ENCODE data around the gene SMC3.
"Not testable (repeated sequence)": the region's sequence is repeated elsewhere in the genome, so short reads cannot be mapped to it uniquely, and the experiment has no call there.

SMC3 gene

DNA sequence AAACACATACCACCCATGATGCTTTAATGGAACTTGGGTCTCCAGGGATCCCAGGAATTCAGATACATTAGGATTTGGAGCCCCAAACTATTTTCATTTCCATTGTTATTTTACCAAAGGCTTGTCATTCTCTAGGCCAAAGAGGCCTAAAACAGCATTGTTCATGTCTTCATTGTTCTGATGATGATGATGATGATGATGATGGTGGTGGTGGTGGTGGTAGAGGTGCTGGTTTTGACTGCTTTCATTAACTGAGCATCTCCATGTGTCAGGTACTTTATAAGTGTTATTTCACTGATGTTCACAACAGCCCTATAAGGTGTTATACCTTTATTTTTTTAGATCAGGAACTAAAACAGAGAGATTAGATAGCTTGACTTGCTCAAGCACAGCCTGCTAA is 64.4 kb downstream of the SMC3 start:
- Histone ChIP-seq H3K27ac (ENCODE audit: low read depth, low read length) (no peak overlapping the region), H3K4me1 (ENCODE audit: control insufficient read depth in 5 of 5, insufficient read depth in 5 of 5, low read length in 5 of 5) (peaks cover 0 to 5% (median 2%) of the 10 kb centered on the region in 5 donors), H3K27me3 (ENCODE audit: control insufficient read depth in 5 of 5, insufficient read depth in 4 of 5, low read length in 5 of 5) (peaks cover 0 to 5% (median 2%) of the 10 kb centered on the region in 5 donors), H3K9me3 (ENCODE audit: control insufficient read depth in 5 of 5, low read length in 5 of 5) (peaks cover 0 to 3% (median 0%) of the 10 kb centered on the region in 5 donors), H3K9ac (ENCODE audit: low read length in 5 of 5) (no peak overlapping the region), H3K4me3 (ENCODE audit: low read depth in 1 of 5, low read length in 5 of 5) (no peak overlapping the region), H3K36me3 (ENCODE audit: control insufficient read depth in 5 of 5, insufficient read depth in 5 of 5, low read length in 5 of 5) (no peaks in the 10 kb centered on the region)

DNA sequence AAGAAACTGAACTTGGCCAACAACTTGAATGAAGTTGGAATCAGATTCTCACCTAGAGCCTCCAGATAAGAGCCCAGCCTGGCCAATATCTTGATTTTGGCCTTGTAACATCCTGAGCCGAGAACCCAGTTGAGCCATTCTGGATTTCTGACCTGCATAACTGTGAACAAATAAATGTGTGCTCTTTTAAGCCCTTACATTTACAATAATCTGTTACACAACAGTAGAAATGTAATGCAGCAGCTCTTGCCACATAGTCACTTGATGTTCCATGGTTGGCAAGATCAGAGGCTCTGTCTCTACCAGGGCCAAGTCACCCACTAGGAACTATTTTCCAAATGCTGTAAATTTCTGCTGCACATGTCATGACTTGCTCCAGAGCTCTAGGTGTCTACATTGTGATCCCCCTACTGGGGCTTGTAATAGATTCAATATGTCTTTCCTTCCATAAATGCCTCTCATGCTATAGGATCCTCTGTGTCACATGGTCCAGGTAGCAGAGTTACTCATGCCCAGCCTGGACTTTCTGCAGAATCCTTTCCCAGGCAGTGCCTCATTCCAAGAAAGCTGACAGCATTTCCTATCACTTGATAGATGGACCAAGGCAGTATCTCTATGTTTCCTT is 65.2 kb downstream of the SMC3 start:
- Histone ChIP-seq H3K27ac (ENCODE audit: low read depth, low read length) (no peak overlapping the region), H3K4me3 (ENCODE audit: low read depth in 1 of 5, low read length in 5 of 5) (no peak overlapping the region), H3K9me3 (ENCODE audit: control insufficient read depth in 5 of 5, low read length in 5 of 5) (peaks cover 0 to 3% (median 0%) of the 10 kb centered on the region in 5 donors), H3K36me3 (ENCODE audit: control insufficient read depth in 5 of 5, insufficient read depth in 5 of 5, low read length in 5 of 5) (no peaks in the 10 kb centered on the region), H3K9ac (ENCODE audit: low read length in 5 of 5) (no peak overlapping the region), H3K4me1 (ENCODE audit: control insufficient read depth in 5 of 5, insufficient read depth in 5 of 5, low read length in 5 of 5) (peaks cover 0 to 5% (median 2%) of the 10 kb centered on the region in 5 donors), H3K27me3 (ENCODE audit: control insufficient read depth in 5 of 5, insufficient read depth in 4 of 5, low read length in 5 of 5) (peaks cover 0 to 7% (median 2%) of the 10 kb centered on the region in 5 donors)

DNA sequence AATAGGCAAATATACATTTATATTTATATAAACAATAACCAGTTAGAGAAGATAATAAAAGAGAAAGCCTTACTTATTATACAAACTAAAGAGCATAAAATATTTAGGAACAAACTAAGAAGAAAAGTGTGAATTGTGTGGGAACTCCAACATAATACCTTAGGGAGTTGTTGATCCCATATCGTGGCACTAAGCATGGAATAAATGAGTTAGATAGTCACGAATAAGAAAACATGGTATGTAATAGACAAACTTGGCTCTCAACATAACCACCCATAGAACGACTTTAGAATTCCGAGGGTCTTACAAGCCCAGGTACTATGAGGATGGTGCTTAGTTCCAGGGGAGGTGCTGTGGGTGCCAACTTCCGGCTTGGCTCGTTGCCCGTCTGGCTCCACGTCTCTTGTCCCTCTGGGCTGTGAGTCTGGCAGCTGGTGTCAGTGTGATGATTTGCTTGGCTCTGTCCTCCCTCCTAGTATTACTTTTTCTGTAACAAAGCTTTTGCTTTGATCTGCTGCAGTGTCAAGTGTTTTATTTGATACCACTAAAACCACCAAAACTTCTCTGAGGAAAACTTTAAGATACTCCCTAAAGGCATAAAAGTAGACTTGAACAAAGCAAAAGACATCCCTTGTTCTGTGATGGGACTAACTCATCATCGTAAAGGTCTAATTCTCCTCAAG is 67.2 kb downstream of the SMC3 start:
- Histone ChIP-seq H3K27ac (ENCODE audit: low read depth, low read length) (no peak overlapping the region), H3K27me3 (ENCODE audit: control insufficient read depth in 5 of 5, insufficient read depth in 4 of 5, low read length in 5 of 5) (peaks cover 0 to 8% (median 2%) of the 10 kb centered on the region in 5 donors)

GRCh38 chr10:110636572-110636931 is 69.1 kb downstream of the SMC3 start:
- H3K9ac ChIP-seq (ENCODE audit: low read length in 5 of 5) = no peak overlapping the region
- no peaks in the 10 kb centered on the region for H3K9me3 ChIP-seq (ENCODE audit: control insufficient read depth in 5 of 5, low read length in 5 of 5)
- H3K4me1 ChIP-seq (ENCODE audit: control insufficient read depth in 5 of 5, insufficient read depth in 5 of 5, low read length in 5 of 5) = peaks cover 0 to 5% (median 2%) of the 10 kb centered on the region in 5 donors
- no peak overlapping the region for H3K27ac ChIP-seq (ENCODE audit: low read depth, low read length)
- H3K36me3 ChIP-seq (ENCODE audit: control insufficient read depth in 5 of 5, insufficient read depth in 5 of 5, low read length in 5 of 5) = no peaks in the 10 kb centered on the region
- H3K4me3 ChIP-seq (ENCODE audit: low read depth in 1 of 5, low read length in 5 of 5) = no peak overlapping the region
- peaks cover 3 to 14% (median 6%) of the 10 kb centered on the region in 5 donors for H3K27me3 ChIP-seq (ENCODE audit: control insufficient read depth in 5 of 5, insufficient read depth in 4 of 5, low read length in 5 of 5)

More for the DNA sequence above, 67.2 kb downstream of the SMC3 start:
- peaks cover 0 to 5% (median 2%) of the 10 kb centered on the region in 5 donors for H3K4me1 ChIP-seq (ENCODE audit: control insufficient read depth in 5 of 5, insufficient read depth in 5 of 5, low read length in 5 of 5)
- no peaks in the 10 kb centered on the region for H3K9me3 ChIP-seq (ENCODE audit: control insufficient read depth in 5 of 5, low read length in 5 of 5)
- H3K4me3 ChIP-seq (ENCODE audit: low read depth in 1 of 5, low read length in 5 of 5) = no peak overlapping the region
- no peaks in the 10 kb centered on the region for H3K36me3 ChIP-seq (ENCODE audit: control insufficient read depth in 5 of 5, insufficient read depth in 5 of 5, low read length in 5 of 5)
- no peak overlapping the region for H3K9ac ChIP-seq (ENCODE audit: low read length in 5 of 5)

DNA sequence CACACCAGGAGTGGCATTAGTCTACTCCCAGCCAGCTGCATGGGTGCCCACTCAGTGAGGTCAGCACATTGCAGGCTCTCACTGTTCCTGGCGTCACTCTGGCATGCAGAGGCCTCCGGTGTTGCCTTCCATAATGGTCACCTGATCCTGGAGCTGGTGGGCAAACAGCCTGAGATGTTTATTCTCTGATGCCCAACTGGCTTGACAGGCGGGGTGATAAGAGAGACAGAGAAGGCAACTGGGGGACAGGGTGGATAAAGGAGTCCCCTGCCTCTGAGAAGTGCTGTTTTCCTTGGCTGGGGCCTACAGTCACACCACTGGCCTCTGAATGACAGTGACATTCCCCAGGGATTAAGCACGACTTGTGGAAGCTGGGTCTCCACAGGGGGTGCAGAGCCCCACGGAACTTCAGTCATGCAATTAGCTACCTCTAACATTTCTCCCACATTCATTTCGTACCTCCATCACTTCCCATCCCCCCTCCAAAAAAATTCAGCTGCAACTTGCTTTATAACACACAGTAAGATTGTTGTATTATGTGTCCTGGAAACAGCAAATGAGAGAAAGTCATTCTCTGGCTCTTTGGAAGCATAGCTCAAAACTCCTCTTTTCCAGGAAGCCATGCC is 69.5 kb downstream of the SMC3 start:
- Histone ChIP-seq H3K27me3 (ENCODE audit: control insufficient read depth in 5 of 5, insufficient read depth in 4 of 5, low read length in 5 of 5) (peaks cover 3 to 18% (median 8%) of the 10 kb centered on the region in 5 donors), H3K9ac (ENCODE audit: low read length in 5 of 5) (no peak overlapping the region), H3K4me3 (ENCODE audit: low read depth in 1 of 5, low read length in 5 of 5) (no peak overlapping the region), H3K9me3 (ENCODE audit: control insufficient read depth in 5 of 5, low read length in 5 of 5) (no peaks in the 10 kb centered on the region), H3K4me1 (ENCODE audit: control insufficient read depth in 5 of 5, insufficient read depth in 5 of 5, low read length in 5 of 5) (peaks cover 0 to 5% (median 2%) of the 10 kb centered on the region in 5 donors), H3K27ac (ENCODE audit: low read depth, low read length) (no peak overlapping the region), H3K36me3 (ENCODE audit: control insufficient read depth in 5 of 5, insufficient read depth in 5 of 5, low read length in 5 of 5) (no peaks in the 10 kb centered on the region)

GRCh38 chr10:110637558-110638053 is 70.1 kb downstream of the SMC3 start:
- no peaks in the 10 kb centered on the region for H3K36me3 ChIP-seq (ENCODE audit: control insufficient read depth in 5 of 5, insufficient read depth in 5 of 5, low read length in 5 of 5)
- peaks cover 0 to 5% (median 2%) of the 10 kb centered on the region in 5 donors for H3K4me1 ChIP-seq (ENCODE audit: control insufficient read depth in 5 of 5, insufficient read depth in 5 of 5, low read length in 5 of 5)
- no peaks in the 10 kb centered on the region for H3K9me3 ChIP-seq (ENCODE audit: control insufficient read depth in 5 of 5, low read length in 5 of 5)
- no peak overlapping the region for H3K27ac ChIP-seq (ENCODE audit: low read depth, low read length)
- H3K4me3 ChIP-seq (ENCODE audit: low read depth in 1 of 5, low read length in 5 of 5) = no peak overlapping the region
- H3K27me3 ChIP-seq (ENCODE audit: control insufficient read depth in 5 of 5, insufficient read depth in 4 of 5, low read length in 5 of 5) = peaks cover 3 to 23% (median 13%) of the 10 kb centered on the region in 5 donors
- H3K9ac ChIP-seq (ENCODE audit: low read length in 5 of 5) = no peak overlapping the region

DNA sequence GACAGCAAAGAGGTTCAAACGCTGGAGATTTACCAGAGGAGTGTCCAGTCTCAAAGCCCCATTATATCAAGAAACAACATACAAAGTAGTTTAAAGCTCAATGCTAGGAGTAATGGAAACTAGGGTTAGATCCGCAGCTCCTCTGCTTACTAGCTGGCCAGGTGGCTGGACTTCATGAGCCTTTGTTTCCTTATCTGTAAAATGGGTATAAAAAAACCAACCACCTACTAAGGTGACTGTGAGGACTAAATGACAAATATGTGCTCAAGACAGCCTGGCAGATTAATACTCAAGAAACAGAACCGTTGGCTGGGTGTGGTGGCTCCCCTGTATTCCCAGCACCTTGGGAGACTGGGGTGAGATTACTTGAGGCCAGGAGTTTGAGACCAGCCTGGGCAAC is 70.8 kb downstream of the SMC3 start:
- H3K4me1 ChIP-seq (ENCODE audit: control insufficient read depth in 5 of 5, insufficient read depth in 5 of 5, low read length in 5 of 5) = peaks cover 0 to 11% (median 6%) of the 10 kb centered on the region in 5 donors
- H3K4me3 ChIP-seq (ENCODE audit: low read depth in 1 of 5, low read length in 5 of 5) = no peak overlapping the region
- H3K27me3 ChIP-seq (ENCODE audit: control insufficient read depth in 5 of 5, insufficient read depth in 4 of 5, low read length in 5 of 5) = peaks cover 7 to 31% (median 21%) of the 10 kb centered on the region in 5 donors
- H3K9ac ChIP-seq (ENCODE audit: low read length in 5 of 5) = no peak overlapping the region
- H3K36me3 ChIP-seq (ENCODE audit: control insufficient read depth in 5 of 5, insufficient read depth in 5 of 5, low read length in 5 of 5) = no peaks in the 10 kb centered on the region
- H3K9me3 ChIP-seq (ENCODE audit: control insufficient read depth in 5 of 5, low read length in 5 of 5) = no peaks in the 10 kb centered on the region
- H3K27ac ChIP-seq (ENCODE audit: low read depth, low read length) = no peak overlapping the region

GRCh38 chr10:110639046-110639445 is 71.6 kb downstream of the SMC3 start:
- Histone ChIP-seq H3K4me1 (ENCODE audit: control insufficient read depth in 5 of 5, insufficient read depth in 5 of 5, low read length in 5 of 5) (peaks cover 0 to 18% (median 13%) of the 10 kb centered on the region in 5 donors), H3K27me3 (ENCODE audit: control insufficient read depth in 5 of 5, insufficient read depth in 4 of 5, low read length in 5 of 5) (peaks cover 12 to 38% (median 27%) of the 10 kb centered on the region in 5 donors)
- H3K9ac ChIP-seq (ENCODE audit: low read length in 5 of 5); H3K4me3 ChIP-seq (ENCODE audit: low read depth in 1 of 5, low read length in 5 of 5); H3K27ac ChIP-seq (ENCODE audit: low read depth, low read length); H3K36me3 ChIP-seq (ENCODE audit: control insufficient read depth in 5 of 5, insufficient read depth in 5 of 5, low read length in 5 of 5); H3K9me3 ChIP-seq (ENCODE audit: control insufficient read depth in 5 of 5, low read length in 5 of 5): not testable (repeated sequence)

GRCh38 chr10:110639858-110640257 is 72.4 kb downstream of the SMC3 start:
- H3K36me3 ChIP-seq (ENCODE audit: control insufficient read depth in 5 of 5, insufficient read depth in 5 of 5, low read length in 5 of 5); H3K9me3 ChIP-seq (ENCODE audit: control insufficient read depth in 5 of 5, low read length in 5 of 5); H3K27ac ChIP-seq (ENCODE audit: low read depth, low read length); H3K4me3 ChIP-seq (ENCODE audit: low read depth in 1 of 5, low read length in 5 of 5); H3K9ac ChIP-seq (ENCODE audit: low read length in 5 of 5): not testable (repeated sequence)
- peaks cover 0 to 20% (median 18%) of the 10 kb centered on the region in 5 donors for H3K4me1 ChIP-seq (ENCODE audit: control insufficient read depth in 5 of 5, insufficient read depth in 5 of 5, low read length in 5 of 5)
- H3K27me3 ChIP-seq (ENCODE audit: control insufficient read depth in 5 of 5, insufficient read depth in 4 of 5, low read length in 5 of 5) = peaks cover 15 to 45% (median 27%) of the 10 kb centered on the region in 5 donors

GRCh38 chr10:110641256-110641655 is 73.8 kb downstream of the SMC3 start:
- peaks cover 22 to 54% (median 33%) of the 10 kb centered on the region in 5 donors for H3K27me3 ChIP-seq (ENCODE audit: control insufficient read depth in 5 of 5, insufficient read depth in 4 of 5, low read length in 5 of 5)
- H3K27ac ChIP-seq (ENCODE audit: low read depth, low read length) = no peak overlapping the region

More at GRCh38 chr10:110641256-110641655, 73.8 kb downstream of the SMC3 start:
- no peaks in the 10 kb centered on the region for H3K36me3 ChIP-seq (ENCODE audit: control insufficient read depth in 5 of 5, insufficient read depth in 5 of 5, low read length in 5 of 5)
- H3K9ac ChIP-seq (ENCODE audit: low read length in 5 of 5) = no peak overlapping the region
- H3K4me1 ChIP-seq (ENCODE audit: control insufficient read depth in 5 of 5, insufficient read depth in 5 of 5, low read length in 5 of 5) = peaks cover 0 to 20% (median 18%) of the 10 kb centered on the region in 5 donors
- H3K4me3 ChIP-seq (ENCODE audit: low read depth in 1 of 5, low read length in 5 of 5) = no peak overlapping the region
- no peaks in the 10 kb centered on the region for H3K9me3 ChIP-seq (ENCODE audit: control insufficient read depth in 5 of 5, low read length in 5 of 5)

All from subcutaneous abdominal adipose tissue (tissue), 5 donors.